Fibroblast of villous mesenchyme (primary cell): ENCODE data around the gene TNF. TPM values are rescaled to one million over a fixed set of nuclear protein-coding genes. Genes with fewer than 3 reads are reported as not detected.
"Not testable (repeated sequence)": the region's sequence is repeated elsewhere in the genome, so short reads cannot be mapped to it uniquely, and the experiment has no call there.

ENCODE experiments used
- DNase-seq: peaks from one replicate; pipeline ENCODE4 v3.0.0-alpha.2; 2010; ENCODE audit warnings: low read depth
- H3K4me3 ChIP-seq: 2 replicates; pipeline ENCODE4 v1.5.1; 2011; ENCODE audit warnings: low read depth, mild to moderate bottlenecking, low read length
- total RNA-seq: library from RNA; depleted of rRNA; stranded (reverse); fragments of >200 nt; gene quantifications from 2 replicates; pipeline ENCODE4 v1.2.3, GENCODE V29; 2012
- TF ChIP-seq, protein P1 (sequence below): IDR thresholded peaks from 2 replicates; pipeline ENCODE4 v1.5.1; 2012; ENCODE audit warnings: low read depth, mild to moderate bottlenecking, low read length; ENCODE audit not compliant: insufficient read depth

The TNF gene
- total RNA-seq, 1 donor: under 0.01 TPM

DNA sequence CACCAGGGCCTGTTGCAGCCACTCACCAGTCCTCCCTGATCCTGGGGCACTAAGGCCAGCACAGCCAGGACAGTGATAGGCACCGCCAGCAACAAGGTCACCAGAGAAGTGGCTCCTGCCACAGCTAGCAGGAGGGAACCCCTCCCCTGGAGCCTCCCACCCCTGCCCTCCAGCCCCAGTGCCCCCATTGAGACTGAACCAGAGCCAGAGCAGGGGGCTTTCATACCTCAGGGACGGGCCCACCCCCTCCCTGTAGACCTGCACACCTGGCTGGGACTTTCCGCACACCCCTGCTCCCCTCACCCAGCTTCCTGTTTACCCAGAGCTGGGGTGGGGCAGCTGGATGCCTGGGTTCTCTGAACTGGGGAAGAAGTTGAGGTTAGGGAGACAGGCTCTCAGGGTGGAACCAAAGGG, 6.9 kb downstream of the TNF start, which contains the start of gene LTB:
LTB (minus strand) TSS at position 195 of the 414 bp plus-strand sequence; CDS start at position 188, 7 bp downstream.
- DNase-seq: no peak
- TF ChIP-seq, protein P1, sequence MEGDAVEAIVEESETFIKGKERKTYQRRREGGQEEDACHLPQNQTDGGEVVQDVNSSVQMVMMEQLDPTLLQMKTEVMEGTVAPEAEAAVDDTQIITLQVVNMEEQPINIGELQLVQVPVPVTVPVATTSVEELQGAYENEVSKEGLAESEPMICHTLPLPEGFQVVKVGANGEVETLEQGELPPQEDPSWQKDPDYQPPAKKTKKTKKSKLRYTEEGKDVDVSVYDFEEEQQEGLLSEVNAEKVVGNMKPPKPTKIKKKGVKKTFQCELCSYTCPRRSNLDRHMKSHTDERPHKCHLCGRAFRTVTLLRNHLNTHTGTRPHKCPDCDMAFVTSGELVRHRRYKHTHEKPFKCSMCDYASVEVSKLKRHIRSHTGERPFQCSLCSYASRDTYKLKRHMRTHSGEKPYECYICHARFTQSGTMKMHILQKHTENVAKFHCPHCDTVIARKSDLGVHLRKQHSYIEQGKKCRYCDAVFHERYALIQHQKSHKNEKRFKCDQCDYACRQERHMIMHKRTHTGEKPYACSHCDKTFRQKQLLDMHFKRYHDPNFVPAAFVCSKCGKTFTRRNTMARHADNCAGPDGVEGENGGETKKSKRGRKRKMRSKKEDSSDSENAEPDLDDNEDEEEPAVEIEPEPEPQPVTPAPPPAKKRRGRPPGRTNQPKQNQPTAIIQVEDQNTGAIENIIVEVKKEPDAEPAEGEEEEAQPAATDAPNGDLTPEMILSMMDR: no peak
- H3K4me3 ChIP-seq: peak within 1 kb of the TSS; percentile 88

DNA sequence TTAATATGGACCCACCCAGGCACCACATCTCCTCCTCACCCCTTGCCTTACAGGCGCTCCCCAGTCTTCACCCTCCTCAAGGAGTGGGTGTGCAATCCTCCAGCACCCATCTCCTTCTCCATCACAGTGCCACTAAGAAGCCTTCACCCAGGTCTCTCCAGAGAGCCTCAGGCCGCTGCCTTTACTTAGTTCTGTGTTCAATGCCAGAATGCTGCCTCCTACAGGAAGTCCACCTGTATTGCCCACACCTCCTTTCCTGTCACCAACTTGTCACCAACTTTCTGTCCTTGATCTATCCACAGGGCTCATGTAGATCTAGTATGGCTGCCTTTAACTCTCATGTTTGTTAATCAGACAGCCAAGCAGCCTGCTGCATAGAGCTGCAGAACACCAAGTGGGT, 10.1 kb downstream of the TNF start:
- H3K4me3 ChIP-seq: no peak overlapping the region
- TF ChIP-seq, protein P1: peak; percentile 37
- no peak for DNase-seq

DNA sequence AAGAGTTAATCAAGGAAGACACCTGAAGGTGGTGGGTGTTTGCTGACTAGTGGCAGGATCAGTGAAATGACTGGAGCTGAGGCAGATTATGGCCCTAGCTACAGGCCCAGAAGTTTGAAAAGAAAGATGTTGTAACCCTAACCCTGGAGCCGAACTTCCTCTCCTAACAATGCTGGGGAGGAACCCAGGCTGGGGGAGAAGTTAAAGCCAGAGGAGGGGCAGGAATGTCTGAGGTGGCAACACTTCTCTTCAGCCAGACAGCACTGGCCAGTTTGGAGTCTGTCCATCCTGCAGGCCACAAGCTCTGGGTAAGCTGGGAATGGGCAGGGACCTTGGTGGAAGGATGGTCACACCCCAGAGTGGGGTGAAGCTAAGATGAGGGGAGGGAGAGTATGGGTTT, 10.6 kb downstream of the TNF start, which contains the start of gene LST1:
LST1 (plus strand) TSS at position 270 of the 400 bp plus-strand sequence. CDS start 1,023 bp downstream, outside the sequence.
- H3K4me3 ChIP-seq: no peak within 1 kb of the TSS
- DNase-seq: no peak
- TF ChIP-seq, protein P1: no peak

DNA sequence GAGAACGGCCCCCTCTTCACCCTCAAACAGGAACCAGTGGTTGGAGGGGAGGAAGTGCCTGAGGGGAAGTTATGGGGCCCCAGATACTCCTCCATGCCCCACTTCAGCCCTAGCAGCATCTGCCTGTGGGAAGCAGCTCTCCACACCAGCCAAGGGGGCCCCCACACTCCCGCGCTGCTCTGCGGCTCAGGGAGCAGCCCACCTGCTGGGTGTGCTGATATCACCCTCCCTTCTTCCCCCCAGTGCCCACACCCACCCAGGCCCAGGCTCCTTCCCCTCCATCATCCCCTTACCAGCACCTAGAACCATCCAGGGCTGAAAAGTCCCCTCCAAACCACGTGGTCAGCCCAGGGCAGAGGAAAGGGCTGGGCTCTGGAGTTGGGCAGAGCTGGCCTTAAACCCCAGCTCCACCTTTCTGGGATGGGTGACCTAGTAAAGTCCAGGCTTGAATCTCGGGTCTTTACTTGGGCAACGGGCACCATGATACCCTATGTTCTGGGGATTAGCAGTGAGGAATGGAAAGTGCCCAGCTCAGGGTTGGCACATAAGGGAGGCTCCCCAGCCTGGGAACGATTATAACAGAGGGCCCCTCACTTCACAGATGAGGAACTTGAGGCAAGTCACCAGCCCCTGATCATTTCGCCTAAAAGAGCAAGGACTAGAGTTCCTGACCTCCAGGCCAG, 11.4 kb downstream of the TNF start:
- TF ChIP-seq, protein P1: no peak
- no peak for DNase-seq
- no peak overlapping the region for H3K4me3 ChIP-seq

DNA sequence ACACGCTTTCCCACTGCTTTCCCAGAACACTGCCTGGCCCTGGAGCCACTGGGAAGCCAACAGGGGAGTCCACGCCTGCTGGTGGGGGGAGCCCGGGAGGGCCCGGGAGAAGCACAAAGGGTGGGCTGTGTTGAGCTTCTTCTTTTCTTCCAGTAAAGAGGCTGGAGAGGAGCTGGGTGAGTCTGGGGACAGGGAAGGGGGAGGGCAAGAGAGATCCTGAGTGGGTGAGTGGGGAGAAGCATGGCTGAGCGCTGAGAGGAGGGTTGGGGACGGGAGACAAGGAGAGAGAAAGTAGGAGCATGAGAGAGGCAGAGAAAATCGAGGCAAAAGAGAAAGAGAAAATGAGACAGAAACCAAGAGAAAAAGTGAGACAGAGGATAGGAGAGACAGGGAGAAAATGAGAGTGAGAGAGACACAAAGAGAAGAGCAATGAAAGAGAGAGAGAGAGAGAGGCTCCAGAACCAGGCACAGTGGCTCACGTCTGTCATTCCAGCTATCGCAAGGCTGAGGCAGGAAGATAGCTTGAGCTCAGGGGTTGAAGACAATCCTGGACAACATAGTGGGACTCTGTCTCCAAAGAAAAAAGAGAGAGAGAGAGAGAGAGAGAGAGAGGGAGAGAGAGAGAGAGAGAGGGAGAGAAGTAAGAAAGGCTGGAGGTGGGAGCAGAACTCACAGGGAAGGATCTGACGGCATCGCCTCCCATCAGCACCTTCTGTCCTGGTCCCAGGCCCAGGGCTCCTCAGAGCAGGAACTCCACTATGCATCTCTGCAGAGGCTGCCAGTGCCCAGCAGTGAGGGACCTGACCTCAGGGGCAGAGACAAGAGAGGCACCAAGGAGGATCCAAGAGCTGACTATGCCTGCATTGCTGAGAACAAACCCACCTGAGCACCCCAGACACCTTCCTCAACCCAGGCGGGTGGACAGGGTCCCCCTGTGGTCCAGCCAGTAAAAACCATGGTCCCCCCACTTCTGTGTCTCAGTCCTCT, 12.7 kb downstream of the TNF start:
- H3K4me3 ChIP-seq: no peak overlapping the region
- no peak for DNase-seq
- TF ChIP-seq, protein P1: no peak

DNA sequence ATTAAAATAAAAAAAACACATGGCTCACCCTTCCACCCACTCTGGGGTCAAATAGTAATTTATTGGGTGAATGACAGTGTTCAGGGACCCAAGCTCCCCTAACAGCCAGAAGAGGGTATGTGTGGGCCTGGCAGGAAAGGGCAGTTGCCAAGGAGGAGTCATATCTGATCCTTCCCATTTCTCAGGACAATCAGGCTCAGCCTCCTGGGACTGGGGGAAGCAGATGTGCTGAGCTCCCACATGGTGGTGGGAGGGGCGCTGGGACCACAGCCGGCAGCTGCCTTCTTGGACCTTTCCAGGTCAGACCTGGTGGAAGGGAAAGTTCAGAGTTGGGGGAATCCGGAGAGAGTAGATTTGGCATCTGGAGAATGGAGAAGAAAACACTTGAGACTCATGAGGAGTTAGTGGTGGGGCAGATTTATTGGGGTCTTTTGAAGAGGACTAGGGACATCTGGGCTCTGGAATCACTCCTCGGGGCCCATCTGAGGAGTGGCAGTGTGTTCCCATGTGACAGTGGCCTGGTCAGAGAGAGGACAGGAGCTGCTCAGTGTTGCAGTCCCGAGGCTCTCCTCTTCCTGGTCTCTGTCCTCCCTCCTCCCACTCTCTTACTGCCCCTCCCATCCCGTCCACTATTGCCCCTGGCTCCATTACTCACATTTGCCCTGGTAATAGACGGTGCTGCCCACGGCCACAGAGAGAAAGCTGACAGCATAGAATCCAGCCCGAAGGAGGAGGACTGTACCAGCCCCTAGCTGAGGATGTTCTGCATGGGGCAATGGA, 13.7 kb downstream of the TNF start:
- no peak overlapping the region for H3K4me3 ChIP-seq
- TF ChIP-seq, protein P1: no peak
- no peak for DNase-seq

DNA sequence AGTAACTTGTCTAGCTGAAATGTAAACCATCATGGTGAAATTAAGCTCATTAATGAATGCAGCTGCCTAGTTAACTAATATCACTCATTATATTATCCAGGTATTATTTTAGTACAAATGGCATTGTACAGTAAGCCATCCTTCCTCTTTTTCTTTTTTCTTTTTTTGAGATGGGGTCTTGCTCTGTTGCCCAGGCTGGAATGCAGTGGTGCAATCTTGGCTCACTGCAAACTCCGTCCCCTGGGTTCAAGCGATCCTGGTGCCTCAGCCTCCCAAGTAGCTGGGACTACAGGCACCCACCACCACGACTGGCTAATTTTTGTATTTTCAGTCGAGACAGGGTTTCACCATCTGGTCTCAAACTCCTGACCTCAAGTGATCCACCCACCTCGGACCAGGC, 15.3 kb downstream of the TNF start:
- not testable (repeated sequence) for DNase-seq, H3K4me3 ChIP-seq
